NCI-H1092 (cell line): ENCODE results near the gene ADAM11.

Experiments
- DNase-seq: peaks from one replicate; lab custom pipeline; 2025; lab: John Stamatoyannopoulos, UW

The ADAM11 gene

DNA sequence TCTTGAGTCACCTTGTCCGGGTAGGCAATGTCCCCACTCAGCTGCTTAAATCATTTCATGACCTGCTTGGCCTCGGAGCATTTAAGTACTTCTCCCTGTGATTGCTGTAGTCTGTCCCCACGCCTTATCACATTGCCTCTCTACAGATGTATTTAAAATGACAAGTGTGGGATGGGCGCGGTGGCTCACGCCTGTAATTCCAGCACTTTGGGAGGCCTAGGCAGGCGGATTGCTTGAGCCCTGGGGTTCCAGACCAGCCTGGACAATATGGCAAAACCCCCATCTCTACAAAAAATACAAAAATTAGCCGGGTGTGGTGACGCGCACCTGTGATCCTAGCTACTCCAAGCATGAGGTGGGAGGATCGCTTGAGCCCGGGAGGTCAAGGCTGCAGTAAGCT, 72.6 kb downstream of the ADAM11 start:
- no peak for DNase-seq
